ENCODE results near the gene SLC7A6.

DNA sequence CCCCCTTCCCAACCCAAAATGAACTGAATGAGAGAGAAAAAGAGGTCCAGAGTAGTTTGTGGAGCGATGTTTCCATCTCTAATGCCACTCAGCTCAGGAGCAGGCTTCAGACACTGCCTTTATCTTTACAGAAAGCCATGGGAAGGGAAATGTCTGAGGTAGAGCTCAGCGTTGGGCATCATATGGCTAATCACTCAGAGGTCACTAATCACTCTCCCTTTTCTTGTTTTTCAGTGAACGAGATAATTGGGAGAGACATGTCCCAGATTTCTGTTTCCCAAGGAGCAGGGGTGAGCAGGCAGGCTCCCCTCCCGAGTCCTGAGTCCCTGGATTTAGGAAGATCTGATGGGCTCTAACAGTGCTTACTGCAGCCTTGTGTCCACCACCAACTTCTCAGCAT is 38.2 kb upstream of the SLC7A6 start:
- TF ChIP-seq, protein P1, sequence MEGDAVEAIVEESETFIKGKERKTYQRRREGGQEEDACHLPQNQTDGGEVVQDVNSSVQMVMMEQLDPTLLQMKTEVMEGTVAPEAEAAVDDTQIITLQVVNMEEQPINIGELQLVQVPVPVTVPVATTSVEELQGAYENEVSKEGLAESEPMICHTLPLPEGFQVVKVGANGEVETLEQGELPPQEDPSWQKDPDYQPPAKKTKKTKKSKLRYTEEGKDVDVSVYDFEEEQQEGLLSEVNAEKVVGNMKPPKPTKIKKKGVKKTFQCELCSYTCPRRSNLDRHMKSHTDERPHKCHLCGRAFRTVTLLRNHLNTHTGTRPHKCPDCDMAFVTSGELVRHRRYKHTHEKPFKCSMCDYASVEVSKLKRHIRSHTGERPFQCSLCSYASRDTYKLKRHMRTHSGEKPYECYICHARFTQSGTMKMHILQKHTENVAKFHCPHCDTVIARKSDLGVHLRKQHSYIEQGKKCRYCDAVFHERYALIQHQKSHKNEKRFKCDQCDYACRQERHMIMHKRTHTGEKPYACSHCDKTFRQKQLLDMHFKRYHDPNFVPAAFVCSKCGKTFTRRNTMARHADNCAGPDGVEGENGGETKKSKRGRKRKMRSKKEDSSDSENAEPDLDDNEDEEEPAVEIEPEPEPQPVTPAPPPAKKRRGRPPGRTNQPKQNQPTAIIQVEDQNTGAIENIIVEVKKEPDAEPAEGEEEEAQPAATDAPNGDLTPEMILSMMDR (conservative IDR thresholded peaks at IDR 0.05; ENCODE audit: low read length), result no peak
- no peak for TF ChIP-seq EZH2phosphoT487 (IDR thresholded peaks at IDR 0.05; ENCODE audit: borderline replicate concordance)
